C4-2B (cell line): ENCODE data around the gene POLR2M.

ENCODE experiments used
- H3K27ac ChIP-seq: fragments of 450-650 bp; 2 replicates; pipeline ENCODE4 v1.5.1; 2017
- ZFX ChIP-seq: fragments of 450-650 bp; IDR thresholded peaks from 2 replicates; pipeline ENCODE4 v1.6.1; 2017
- TF ChIP-seq, protein P1 (sequence below): fragments of 450-650 bp; conservative IDR thresholded peaks from 2 replicates; pipeline ENCODE4 v1.5.1; 2017; ENCODE audit warnings: mild to moderate bottlenecking

The POLR2M gene

DNA sequence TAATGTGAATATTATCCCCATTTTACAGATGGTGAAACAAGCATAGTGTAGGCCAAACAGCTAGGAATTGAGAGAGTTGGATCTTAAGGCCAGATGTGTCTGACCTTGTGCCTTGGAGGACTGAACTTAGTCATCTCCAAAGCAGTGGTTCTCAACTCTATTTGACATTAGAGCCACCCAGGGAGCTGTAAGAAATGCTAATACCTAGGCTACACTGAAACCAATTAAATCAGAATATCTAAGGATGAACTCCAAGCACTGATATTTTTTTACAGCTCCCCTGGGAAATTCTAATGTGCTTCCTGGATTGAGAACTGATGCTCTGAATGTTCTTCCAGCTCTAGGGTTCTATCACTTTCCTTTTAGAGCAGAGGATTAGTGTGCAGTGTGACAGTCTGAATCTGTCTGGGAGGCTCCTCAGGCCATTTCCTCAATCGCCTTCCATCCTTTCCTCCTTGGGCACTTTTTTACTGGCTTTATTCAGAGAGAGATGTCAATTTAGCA is 32.3 kb downstream of the POLR2M start:
- H3K27ac ChIP-seq, result no peak overlapping the region
- TF ChIP-seq, protein P1, sequence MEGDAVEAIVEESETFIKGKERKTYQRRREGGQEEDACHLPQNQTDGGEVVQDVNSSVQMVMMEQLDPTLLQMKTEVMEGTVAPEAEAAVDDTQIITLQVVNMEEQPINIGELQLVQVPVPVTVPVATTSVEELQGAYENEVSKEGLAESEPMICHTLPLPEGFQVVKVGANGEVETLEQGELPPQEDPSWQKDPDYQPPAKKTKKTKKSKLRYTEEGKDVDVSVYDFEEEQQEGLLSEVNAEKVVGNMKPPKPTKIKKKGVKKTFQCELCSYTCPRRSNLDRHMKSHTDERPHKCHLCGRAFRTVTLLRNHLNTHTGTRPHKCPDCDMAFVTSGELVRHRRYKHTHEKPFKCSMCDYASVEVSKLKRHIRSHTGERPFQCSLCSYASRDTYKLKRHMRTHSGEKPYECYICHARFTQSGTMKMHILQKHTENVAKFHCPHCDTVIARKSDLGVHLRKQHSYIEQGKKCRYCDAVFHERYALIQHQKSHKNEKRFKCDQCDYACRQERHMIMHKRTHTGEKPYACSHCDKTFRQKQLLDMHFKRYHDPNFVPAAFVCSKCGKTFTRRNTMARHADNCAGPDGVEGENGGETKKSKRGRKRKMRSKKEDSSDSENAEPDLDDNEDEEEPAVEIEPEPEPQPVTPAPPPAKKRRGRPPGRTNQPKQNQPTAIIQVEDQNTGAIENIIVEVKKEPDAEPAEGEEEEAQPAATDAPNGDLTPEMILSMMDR, result no peak
- TF ChIP-seq ZFX, result no peak

DNA sequence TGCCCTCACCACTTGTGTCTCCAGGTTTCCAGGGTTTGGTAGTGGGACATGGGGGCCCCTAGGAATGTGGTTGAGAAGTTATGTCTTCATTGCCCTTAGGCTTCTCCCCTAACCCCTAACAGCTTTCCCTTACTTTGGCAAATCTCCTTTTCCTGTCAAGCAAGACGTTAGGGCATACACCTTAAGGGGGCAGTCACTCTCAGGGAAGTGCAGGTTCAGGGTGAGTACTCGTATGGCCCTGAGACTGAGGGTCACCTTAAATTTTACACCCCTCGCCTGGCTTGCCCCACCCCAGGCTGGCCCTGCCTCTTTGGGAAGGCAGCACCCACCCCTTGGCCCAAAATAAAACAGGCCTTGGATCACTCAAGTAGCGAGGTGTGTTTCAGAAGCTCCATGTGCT is 33.5 kb downstream of the POLR2M start:
- peak overlapping the region; percentile 54 for H3K27ac ChIP-seq
- TF ChIP-seq, protein P1, result no peak
- no peak for TF ChIP-seq ZFX

DNA sequence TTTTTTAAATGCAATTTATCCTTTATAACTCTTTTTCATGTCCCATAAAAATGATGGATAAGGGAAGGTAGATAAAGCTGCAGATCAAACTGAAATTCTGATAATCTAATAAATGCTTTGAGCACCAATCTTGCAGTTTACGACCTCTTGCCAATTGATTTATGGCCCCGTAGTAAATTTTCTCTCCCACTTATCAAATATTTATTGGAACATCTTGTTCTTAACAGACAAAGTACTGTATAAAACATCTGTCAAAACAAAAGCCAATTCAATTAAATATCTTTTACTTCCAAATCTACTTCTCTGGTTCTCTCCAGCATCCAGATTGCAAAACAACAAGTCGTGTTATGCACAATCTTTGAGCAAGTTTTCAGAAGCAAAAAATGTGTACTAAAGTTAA is 34.6 kb downstream of the POLR2M start:
- H3K27ac ChIP-seq, result no peak overlapping the region
- TF ChIP-seq ZFX, result no peak
- TF ChIP-seq, protein P1, result no peak

DNA sequence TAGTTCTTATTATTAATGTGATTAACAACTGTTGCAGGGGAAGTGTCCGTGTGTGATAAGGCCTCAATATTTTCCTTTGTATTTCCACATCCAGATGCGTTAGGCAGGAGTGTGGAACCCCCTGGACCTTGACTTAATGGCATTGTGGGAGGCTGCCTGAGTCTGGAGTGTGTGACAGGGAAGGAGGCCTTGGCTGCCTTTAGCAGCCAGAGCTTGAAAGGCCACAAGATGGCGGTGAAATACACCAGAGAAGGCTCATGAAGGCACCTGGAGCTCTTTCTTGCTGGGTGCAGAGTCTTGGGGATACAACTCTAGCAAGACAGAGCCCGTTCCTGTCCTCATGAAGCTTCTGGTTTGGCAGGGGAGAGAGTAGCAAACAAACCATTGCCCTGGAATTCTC is 36.9 kb downstream of the POLR2M start:
- TF ChIP-seq, protein P1, result peak; percentile 26
- TF ChIP-seq ZFX, result no peak
- H3K27ac ChIP-seq, result no peak overlapping the region

DNA sequence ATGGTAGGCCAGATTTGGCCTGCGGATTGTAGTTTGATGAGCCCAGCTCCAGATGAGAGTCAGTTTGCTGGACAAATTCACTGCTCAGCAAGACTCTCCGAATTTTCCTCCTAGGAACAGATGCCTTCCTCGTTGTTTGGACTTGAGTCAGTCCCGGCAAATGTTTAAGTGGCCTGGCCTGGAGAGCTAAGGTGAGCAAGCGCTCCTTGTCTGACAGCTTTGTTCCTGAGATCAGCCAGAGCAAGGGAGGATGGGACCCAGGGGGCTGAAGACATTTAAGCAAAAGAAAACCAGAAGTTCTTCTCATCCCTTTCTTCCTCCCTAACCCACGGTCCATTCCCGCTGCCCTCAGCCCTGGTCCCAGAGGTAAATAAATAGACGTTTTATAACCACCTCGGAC is 40.3 kb downstream of the POLR2M start:
- TF ChIP-seq ZFX, result no peak
- no peak overlapping the region for H3K27ac ChIP-seq

DNA sequence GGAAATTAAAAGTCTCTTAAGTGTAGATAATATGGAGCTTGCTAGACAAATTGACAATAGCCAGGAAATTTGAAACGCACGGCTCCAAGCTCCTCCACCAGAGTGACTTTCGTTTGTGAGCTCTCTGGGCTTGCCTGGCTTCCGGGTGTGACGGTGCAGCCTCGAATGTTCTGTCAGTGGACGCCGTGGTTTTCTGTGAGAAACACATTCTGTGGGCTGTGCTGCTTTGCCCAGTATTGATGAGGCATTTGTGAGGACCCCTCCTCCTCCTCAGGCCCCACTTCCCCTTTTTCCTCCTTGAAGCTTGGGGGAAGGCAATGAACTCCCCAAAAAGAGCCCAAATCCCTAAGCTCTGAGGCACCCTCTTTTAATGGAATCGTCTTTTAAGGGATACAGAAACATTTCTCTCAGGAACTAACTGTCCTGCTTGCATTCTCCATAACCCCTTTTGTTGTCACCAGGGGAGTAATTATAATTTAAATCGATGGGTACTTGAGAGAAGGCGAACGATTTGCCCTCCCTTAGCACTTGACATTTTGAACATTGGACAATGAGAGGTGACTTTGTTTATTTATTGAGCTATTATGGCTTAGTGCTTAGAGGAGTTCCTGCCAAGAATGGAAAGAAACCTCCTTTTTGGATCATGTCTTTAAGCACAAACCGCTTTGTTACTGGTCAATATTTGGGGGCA is 40.8 kb downstream of the POLR2M start:
- TF ChIP-seq, protein P1, result no peak
- no peak overlapping the region for H3K27ac ChIP-seq

DNA sequence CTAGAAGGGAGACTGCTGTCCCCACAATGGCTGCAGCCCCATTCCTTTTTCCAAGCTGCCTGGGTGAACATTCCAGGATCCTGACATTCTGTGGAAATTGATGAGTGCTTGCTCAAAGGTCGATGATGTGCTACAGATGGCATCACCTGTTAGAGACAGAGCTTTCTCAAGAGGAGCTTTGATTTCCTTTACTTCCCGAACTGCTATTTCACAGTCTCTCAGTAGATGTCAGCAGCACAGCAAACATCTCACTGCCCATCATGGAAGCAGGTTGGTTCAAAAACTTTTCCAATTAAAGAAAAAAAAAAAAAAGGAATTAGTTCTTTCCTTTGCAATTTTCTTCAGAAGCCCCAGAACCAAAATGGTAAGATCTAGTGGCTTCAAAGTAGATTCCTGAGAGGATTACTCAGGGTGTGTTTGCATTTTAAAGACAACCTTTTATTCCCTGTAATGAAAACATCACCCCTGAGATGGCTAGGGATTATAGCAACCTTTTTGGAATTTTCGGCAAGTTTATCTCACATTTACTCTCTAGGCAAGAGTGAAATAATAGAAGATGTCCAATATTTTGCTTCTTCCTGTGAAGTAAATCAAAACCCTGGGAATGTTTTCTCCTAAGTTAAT is 44.8 kb downstream of the POLR2M start:
- TF ChIP-seq, protein P1, result peak; percentile 81
- no peak for TF ChIP-seq ZFX
- H3K27ac ChIP-seq, result no peak overlapping the region
